H9 (cell line): Measurements from ENCODE around the gene PLIN4. TPM values are rescaled to one million over a fixed set of nuclear protein-coding genes. Genes with fewer than 3 reads are reported as not detected.

Source experiments
- DNase-seq: peaks from one replicate; pipeline ENCODE4 v3.0.0-alpha.2; 2017
- H2AFZ ChIP-seq: one replicate; pipeline ENCODE4 v1.6.1; 2013; ENCODE audit warnings: mild to moderate bottlenecking, low read length, control low read depth, moderate library complexity
- H2AK5ac ChIP-seq: 2 replicates; pipeline ENCODE4 v1.6.1; 2013; ENCODE audit warnings: low read length, control low read depth, mixed read lengths; ENCODE audit not compliant: insufficient read length
- H2BK120ac ChIP-seq: one replicate; pipeline ENCODE4 v1.6.1; 2013; ENCODE audit warnings: low read depth, mild to moderate bottlenecking, low read length, control low read depth, inconsistent platforms; ENCODE audit not compliant: poor library complexity, severe bottlenecking
- H2BK12ac ChIP-seq: 2 replicates; pipeline ENCODE4 v1.6.1; 2013; ENCODE audit warnings: low read length, control low read depth, mixed read lengths, low read depth; ENCODE audit not compliant: insufficient read length
- H2BK15ac ChIP-seq: 2 replicates; pipeline ENCODE4 v1.6.1; 2013; ENCODE audit warnings: low read depth, low read length, control low read depth
- H2BK20ac ChIP-seq: one replicate; pipeline ENCODE4 v1.6.1; 2013; ENCODE audit warnings: low read depth, mild to moderate bottlenecking, low read length, control low read depth, inconsistent platforms; ENCODE audit not compliant: poor library complexity, severe bottlenecking
- H2BK5ac ChIP-seq: 2 replicates; pipeline ENCODE4 v1.6.1; 2013; ENCODE audit warnings: low read length, control low read depth, mixed read lengths; ENCODE audit not compliant: insufficient read length
- H3K14ac ChIP-seq: 2 replicates; pipeline ENCODE4 v1.6.1; 2013; ENCODE audit warnings: low read length, control low read depth; ENCODE audit not compliant: insufficient read depth
- H3K18ac ChIP-seq: 2 replicates; pipeline ENCODE4 v1.6.1; 2013; ENCODE audit warnings: low read depth, mild to moderate bottlenecking, mixed read lengths, low read length, control low read depth; ENCODE audit not compliant: insufficient read length
- H3K23ac ChIP-seq: 2 replicates; pipeline ENCODE4 v1.6.1; 2013; ENCODE audit warnings: low read length, control low read depth, mixed read lengths, low read depth; ENCODE audit not compliant: insufficient read length
- H3K23me2 ChIP-seq: 2 replicates; pipeline ENCODE4 v1.6.1; 2013; ENCODE audit warnings: low read depth, mild to moderate bottlenecking, mixed read lengths, low read length, control low read depth; ENCODE audit not compliant: insufficient read length, poor library complexity, severe bottlenecking
- H3K27ac ChIP-seq: 2 replicates; pipeline ENCODE4 v1.5.1; 2013; ENCODE audit warnings: low read length, control low read depth, mixed read lengths, low read depth; ENCODE audit not compliant: insufficient read length
- H3K27me3 ChIP-seq: 2 replicates; pipeline ENCODE4 v1.6.1; 2013; ENCODE audit warnings: low read length, control low read depth, inconsistent platforms; ENCODE audit not compliant: insufficient read depth
- H3K4ac ChIP-seq: 2 replicates; pipeline ENCODE4 v1.6.1; 2013; ENCODE audit warnings: low read depth, mild to moderate bottlenecking, control low read depth, inconsistent platforms, low read length, moderate library complexity
- H3K4me1 ChIP-seq: 2 replicates; pipeline ENCODE4 v1.6.1; 2013; ENCODE audit warnings: low read length, control low read depth, inconsistent platforms; ENCODE audit not compliant: insufficient read depth
- H3K4me2 ChIP-seq: 2 replicates; pipeline ENCODE4 v1.6.1; 2013; ENCODE audit warnings: low read length, control low read depth, mixed read lengths; ENCODE audit not compliant: insufficient read length, insufficient read depth
- H3K56ac ChIP-seq: 2 replicates; pipeline ENCODE4 v1.6.1; 2013; ENCODE audit warnings: low read depth, mild to moderate bottlenecking, mixed read lengths, low read length, control low read depth; ENCODE audit not compliant: insufficient read length
- H3K79me1 ChIP-seq: 2 replicates; pipeline ENCODE4 v1.6.1; 2013; ENCODE audit warnings: low read depth, mild to moderate bottlenecking, moderate library complexity, low read length, control low read depth, inconsistent platforms; ENCODE audit not compliant: insufficient read depth, poor library complexity, severe bottlenecking
- H3K79me2 ChIP-seq: 2 replicates; pipeline ENCODE4 v1.6.1; 2013; ENCODE audit warnings: low read length, control low read depth, inconsistent platforms; ENCODE audit not compliant: insufficient read depth
- H3K9ac ChIP-seq: 2 replicates; pipeline ENCODE4 v1.6.1; 2013; ENCODE audit warnings: low read length, control low read depth, mixed read lengths; ENCODE audit not compliant: insufficient read length; ENCODE audit errors: extremely low read depth
- H3K9me3 ChIP-seq: one replicate; pipeline ENCODE4 v1.6.1; 2013; ENCODE audit warnings: low read depth, low read length, inconsistent platforms; ENCODE audit not compliant: control insufficient read depth
- H3T11ph ChIP-seq: one replicate; pipeline ENCODE4 v1.6.1; 2013; ENCODE audit warnings: mild to moderate bottlenecking, low read length, control low read depth, inconsistent platforms
- H4K20me1 ChIP-seq: one replicate; pipeline ENCODE4 v1.6.1; 2013; ENCODE audit not compliant: control insufficient read depth, insufficient read length, insufficient read depth
- H4K5ac ChIP-seq: 2 replicates; pipeline ENCODE4 v1.6.1; 2013; ENCODE audit warnings: low read depth, mild to moderate bottlenecking, mixed read lengths, low read length, control low read depth; ENCODE audit not compliant: insufficient read length
- H4K8ac ChIP-seq: replicated peaks from 2 replicates; pipeline ENCODE4 v1.6.1; 2013; ENCODE audit warnings: low read length, control low read depth, mixed read lengths, low read depth; ENCODE audit not compliant: insufficient read length
- H4K91ac ChIP-seq: 2 replicates; pipeline ENCODE4 v1.6.1; 2013; ENCODE audit warnings: low read depth, mild to moderate bottlenecking, moderate library complexity, mixed read lengths, low read length, control low read depth; ENCODE audit not compliant: insufficient read length
- H3K27ac Mint-ChIP-seq, 3 experiments: 2 replicates in 2 of 3; 3 replicates in 1 of 3; pipeline ENCODE4 v1.8.0; 2020 to 2021; ENCODE audit warnings: mixed read lengths in 3 of 3, mild to moderate bottlenecking in 1 of 3, moderate library complexity in 1 of 3
- H3K27me3 Mint-ChIP-seq: 2 replicates; pipeline ENCODE4 v1.8.0; 2021; ENCODE audit warnings: low read depth, mild to moderate bottlenecking, moderate library complexity, mixed read lengths
- H3K36me3 Mint-ChIP-seq, 3 experiments: 2 replicates in 2 of 3; 3 replicates in 1 of 3; pipeline ENCODE4 v1.8.0; 2020 to 2021; ENCODE audit warnings: low read depth in 3 of 3, mixed read lengths in 3 of 3; ENCODE audit not compliant: insufficient read depth in 1 of 3
- H3K4me1 Mint-ChIP-seq, 2 experiments: 2 replicates each; pipeline ENCODE4 v1.8.0; 2020; ENCODE audit warnings: mixed read lengths in 2 of 2
- H3K4me3 Mint-ChIP-seq, 2 experiments: 2 replicates in 1 of 2; 3 replicates in 1 of 2; pipeline ENCODE4 v1.8.0; 2020 to 2021; ENCODE audit warnings: mild to moderate bottlenecking in 2 of 2, mixed read lengths in 2 of 2, moderate library complexity in 1 of 2
- H3K9me3 Mint-ChIP-seq, 2 experiments: 2 replicates in 1 of 2; 3 replicates in 1 of 2; pipeline ENCODE4 v1.8.0; 2020; ENCODE audit warnings: mild to moderate bottlenecking in 2 of 2, mixed read lengths in 2 of 2, moderate library complexity in 1 of 2
- CTCF ChIP-seq: fragments of 200-600 bp; sonication (generic); conservative IDR thresholded peaks from 3 replicates; pipeline ENCODE4 v1.8.0; 2021; ENCODE audit warnings: antibody characterized with exemption, mild to moderate bottlenecking
- WGBS: extraction: QIAGEN DNeasy Blood & Tissue Kit; methylation state at CpG from one replicate; pipeline ENCODE4 v1.1.7; 2013; ENCODE audit warnings: missing lambda C conversion rate, low lambda C conversion rate, mixed read lengths; ENCODE audit not compliant: insufficient read length; ENCODE audit errors: extremely low coverage; 5-methylcytosine and 5-hydroxymethylcytosine counted together
- total RNA-seq: library from RNA; stranded (reverse); gene quantifications from 2 replicates; pipeline ENCODE4 v1.2.1, GENCODE V29; 2021

Gene PLIN4
- total RNA-seq, 1 experiment from 2014 or later = 1.1 TPM

DNA sequence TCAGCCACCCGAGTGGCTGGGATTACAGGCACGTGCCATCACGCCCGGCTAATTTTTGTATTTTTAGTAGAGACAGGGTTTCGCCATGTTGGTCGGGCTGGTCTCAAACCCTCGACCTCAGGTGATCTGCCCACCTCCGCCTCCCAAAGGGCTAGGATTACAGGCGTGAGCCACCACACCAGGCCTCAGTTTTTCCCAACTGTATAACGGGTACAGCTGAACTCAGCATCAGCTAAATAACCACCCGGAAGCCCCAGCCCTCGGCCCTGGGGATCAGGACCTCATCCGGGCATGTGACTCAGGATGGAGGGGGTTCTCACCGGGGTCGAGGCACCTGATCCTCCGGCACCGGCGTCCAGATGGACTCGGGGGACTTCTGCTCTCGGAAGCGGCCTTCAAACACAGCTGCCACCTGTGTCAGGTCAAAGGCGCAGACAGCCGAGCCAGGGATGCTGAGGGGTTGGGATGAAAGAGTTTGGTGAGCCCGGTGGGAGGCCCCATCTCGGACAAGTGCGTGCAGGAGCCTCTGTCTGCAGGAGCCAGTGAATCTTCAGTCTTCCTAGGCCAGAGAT is 32.3 kb upstream of the PLIN4 start:
- H4K8ac ChIP-seq = no peak overlapping the region

More for the DNA sequence above, 32.3 kb upstream of the PLIN4 start:
- Histone ChIP-seq H3K9me3 (no peaks in the 10 kb centered on the region), H3K18ac (no peak overlapping the region), H3K4me2 (no peak overlapping the region), H2AFZ (no peak overlapping the region), H2BK20ac (no peak overlapping the region), H4K20me1 (peaks cover 3% of the 10 kb centered on the region), H3K56ac (no peak overlapping the region), H2BK15ac (no peak overlapping the region), H4K91ac (no peak overlapping the region), H3K9ac (no peak overlapping the region), H2BK120ac (no peak overlapping the region), H2BK5ac (no peak overlapping the region), H3K23ac (no peak overlapping the region), H3K27ac (no peak overlapping the region), H3K23me2 (no peaks in the 10 kb centered on the region), H3K79me2 (no peaks in the 10 kb centered on the region), H3K14ac (no peak overlapping the region), H4K5ac (no peak overlapping the region), H2AK5ac (no peak overlapping the region), H2BK12ac (no peak overlapping the region), H3K4me1 (no peaks in the 10 kb centered on the region), H3T11ph (no peak overlapping the region), H3K4ac (no peak overlapping the region), H3K27me3 (no peaks in the 10 kb centered on the region), H3K79me1 (no peaks in the 10 kb centered on the region)
- no peak for DNase-seq
- Mint-ChIP-seq H3K27ac (no peak overlapping the region), H3K4me1 (no peaks in the 10 kb centered on the region), H3K27me3 (peaks cover 2% of the 10 kb centered on the region; the same call in 1 of the 2 replicates), H3K9me3 (no peaks in the 10 kb centered on the region; a peak in 1 of 5 replicates), H3K36me3 (peaks cover 29 to 78% (median 58%) of the 10 kb centered on the region in 3 experiments), H3K4me3 (no peak overlapping the region)
- no peak for TF ChIP-seq CTCF
- WGBS = no CpG with 5 or more reads among the region's 26 CpGs
